ENCODE results near the gene ELMO1. TPM values are rescaled to one million over a fixed set of nuclear protein-coding genes. Genes with fewer than 3 reads are reported as not detected.
A peak's percentile ranks its signal among the peaks of the same experiment; 100 is the strongest.

Gene ELMO1
- total and polyA plus RNA-seq, 10 of the 15 experiments (the other 5 are each of a cell fraction or from before 2014, with no cell fraction given): 22.6 to 85.9 (median 56.6) TPM

- TF ChIP-seq ZNF592 (IDR thresholded peaks at IDR 0.05): no peak
- no peak for TF ChIP-seq MYC (IDR thresholded peaks at IDR 0.05; ENCODE audit: insufficient read depth, insufficient read length, insufficient replicate concordance, low read length, severe bottlenecking)
- TF ChIP-seq ZNF687 (IDR thresholded peaks at IDR 0.05): peak; percentile 51
- TF ChIP-seq E2F8 (IDR thresholded peaks at IDR 0.05; ENCODE audit: low read depth, partially characterized antibody): no peak
- TF ChIP-seq SMAD5 (IDR thresholded peaks at IDR 0.05; ENCODE audit: low read depth): peak; percentile 50; the same call in 1 of the 2 replicates
- no peak for TF ChIP-seq TBL1XR1 (IDR thresholded peaks at IDR 0.05; ENCODE audit: low read depth, low read length)
- TF ChIP-seq POLR2AphosphoS5 (IDR thresholded peaks at IDR 0.05; ENCODE audit: low read length): peak; percentile 73
- TF ChIP-seq RBBP5 (conservative IDR thresholded peaks at IDR 0.05): no peak
- TF ChIP-seq PML (IDR thresholded peaks at IDR 0.05; ENCODE audit: low read length): 0 out of 2 replicates have a peak, but pooled peaks have one; percentile 66
- TF ChIP-seq JUNB (IDR thresholded peaks at IDR 0.05): peak; percentile 40; the same call in 1 of the 2 replicates
- TF ChIP-seq CHD2 (IDR thresholded peaks at IDR 0.05; ENCODE audit: borderline replicate concordance, low read depth, low read length): peak; percentile 59; the same call in 1 of the 2 replicates
- peak; percentile 58; the same call in 1 of the 2 replicates for TF ChIP-seq POLR2A (IDR thresholded peaks at IDR 0.05; ENCODE audit: low read depth, low read length)
- 0 out of 2 replicates have a peak, but pooled peaks have one; percentile 32 for TF ChIP-seq TARDBP (IDR thresholded peaks at IDR 0.05; ENCODE audit: borderline replicate concordance)
- peak; percentile 92 for TF ChIP-seq SPI1 (IDR thresholded peaks at IDR 0.05; ENCODE audit: borderline replicate concordance, insufficient read depth, low read depth, low read length)
- TF ChIP-seq GABPA (IDR thresholded peaks at IDR 0.05; ENCODE audit: low read depth): no peak
- no peak for TF ChIP-seq LARP7 (IDR thresholded peaks at IDR 0.05)
- no peak for TF ChIP-seq BRCA1 (IDR thresholded peaks at IDR 0.05; ENCODE audit: low read depth, low read length)
- no peak for TF ChIP-seq MEF2B (IDR thresholded peaks at IDR 0.05; ENCODE audit: partially characterized antibody, poor library complexity, severe bottlenecking)
- peak; percentile 35; the same call in 1 of the 2 replicates for TF ChIP-seq SMC3 (IDR thresholded peaks at IDR 0.05; ENCODE audit: borderline replicate concordance, low read length)
- no peak for TF ChIP-seq FOXK2 (IDR thresholded peaks at IDR 0.05)
Observed at GRCh38 chr7:37342688-37343471, 105.8 kb downstream of the ELMO1 start (continued).

Measured in GM12878 (cell line).